ENCODE measurements around the gene TSR3. TPM values are rescaled to one million over a fixed set of nuclear protein-coding genes. Genes with fewer than 3 reads are reported as not detected.

TSR3 gene
- total RNA-seq, 1 donor from 2014 or later: 38.2 TPM

GRCh38 chr16:1351215-1351581, 480 bp downstream of the TSR3 start:
- no peak for DNase-seq (ENCODE audit: low spot score)

GRCh38 chr16:1350691-1351090, 987 bp downstream of the TSR3 start:
- no peak for DNase-seq (ENCODE audit: low spot score)

GRCh38 chr16:1349951-1350350, 1.7 kb downstream of the TSR3 start:
- DNase-seq (ENCODE audit: low spot score): no peak

- DNase-seq (ENCODE audit: low spot score): no peak
Measured at GRCh38 chr16:1349351-1349750, 2.3 kb downstream of the TSR3 start.

GRCh38 chr16:1348926-1349325, 2.8 kb downstream of the TSR3 start:
- no peak for DNase-seq (ENCODE audit: low spot score)

GRCh38 chr16:1348441-1348840, 3.2 kb downstream of the TSR3 start:
- no peak for DNase-seq (ENCODE audit: low spot score)

- no peak for DNase-seq (ENCODE audit: low spot score)
Measured at GRCh38 chr16:1347962-1348361, 3.7 kb downstream of the TSR3 start.

- no peak for DNase-seq (ENCODE audit: low spot score)
Measured at GRCh38 chr16:1347286-1347855, 4.3 kb downstream of the TSR3 start.

- DNase-seq (ENCODE audit: low spot score): no peak
Measured at GRCh38 chr16:1346422-1347285, 5.0 kb downstream of the TSR3 start.

- no peak for DNase-seq (ENCODE audit: low spot score)
Measured at GRCh38 chr16:1345651-1346421, 5.8 kb downstream of the TSR3 start.

- DNase-seq (ENCODE audit: low spot score): no peak
Measured at GRCh38 chr16:1345087-1345486, 6.6 kb downstream of the TSR3 start.

- DNase-seq (ENCODE audit: low spot score): no peak
Measured at GRCh38 chr16:1344499-1344898, 7.2 kb downstream of the TSR3 start.

- no peak for DNase-seq (ENCODE audit: low spot score)
Measured at GRCh38 chr16:1343428-1344242, 8.0 kb downstream of the TSR3 start.

GRCh38 chr16:1342526-1343427, 8.9 kb downstream of the TSR3 start:
- DNase-seq (ENCODE audit: low spot score): peak; percentile 97

- DNase-seq (ENCODE audit: low spot score): no peak
Measured at GRCh38 chr16:1341495-1342420, 9.9 kb downstream of the TSR3 start.

GRCh38 chr16:1340730-1341494, 10.8 kb downstream of the TSR3 start:
- DNase-seq (ENCODE audit: low spot score): no peak

GRCh38 chr16:1338855-1339675, 12.6 kb downstream of the TSR3 start:
- no peak for DNase-seq (ENCODE audit: low spot score)

- no peak for DNase-seq (ENCODE audit: low spot score)
Measured at GRCh38 chr16:1338119-1338730, 13.5 kb downstream of the TSR3 start.

Data from ureter (tissue), 1 donor.